PFSK-1 (cell line): ENCODE measurements around the gene TIMP3.

Source experiments
- FOXP2 ChIP-seq: optimal IDR thresholded peaks from 2 replicates; pipeline ENCODE3; 2011; ENCODE audit warnings: borderline replicate concordance, control low read depth, inconsistent platforms; ENCODE audit not compliant: insufficient read depth; ENCODE audit errors: extremely low read length, extremely low read depth
- POLR2AphosphoS5 ChIP-seq: IDR thresholded peaks from 2 replicates; pipeline ENCODE4 v1.6.1; 2012; ENCODE audit warnings: low read depth, mild to moderate bottlenecking, control low read depth, low read length, moderate library complexity
- REST ChIP-seq, 2 experiments: IDR thresholded peaks; 2 replicates each; pipeline versions ENCODE4 v1.6.1 to v1.8.0; 2011 to 2012; ENCODE audit warnings: low read depth in 2 of 2, low read length in 2 of 2, control low read depth in 1 of 2, inconsistent platforms in 1 of 2, mild to moderate bottlenecking in 1 of 2, moderate library complexity in 1 of 2; ENCODE audit not compliant: insufficient read depth in 1 of 2
- SIN3A ChIP-seq: IDR thresholded peaks from 2 replicates; pipeline ENCODE4 v1.6.1; 2012; ENCODE audit warnings: mild to moderate bottlenecking, low read length, moderate library complexity, borderline replicate concordance; ENCODE audit not compliant: insufficient read depth
- TAF1 ChIP-seq: IDR thresholded peaks from 2 replicates; pipeline ENCODE4 v1.6.1; 2012; ENCODE audit warnings: low read length, control low read depth, borderline replicate concordance; ENCODE audit not compliant: insufficient read depth

Gene TIMP3

GRCh38 chr22:32815943-32816342, 14.4 kb downstream of the TIMP3 start:
- TF ChIP-seq FOXP2 = no peak
- no peak for TF ChIP-seq POLR2AphosphoS5
- no peak for TF ChIP-seq TAF1
- no peak for TF ChIP-seq SIN3A
- no peak for TF ChIP-seq REST (IDR thresholded peaks at IDR 0.05; ENCODE audit: insufficient read depth in 1 of 2, low read depth in 2 of 2, low read length in 2 of 2)

- no peak for TF ChIP-seq REST (IDR thresholded peaks at IDR 0.05; ENCODE audit: insufficient read depth in 1 of 2, low read depth in 2 of 2, low read length in 2 of 2)
- no peak for TF ChIP-seq SIN3A
- no peak for TF ChIP-seq FOXP2
Measured at GRCh38 chr22:32817137-32817730, 15.7 kb downstream of the TIMP3 start.

- TF ChIP-seq POLR2AphosphoS5 (no peak), REST (IDR thresholded peaks at IDR 0.05; ENCODE audit: insufficient read depth in 1 of 2, low read depth in 2 of 2, low read length in 2 of 2) (no peak), SIN3A (no peak), FOXP2 (no peak), TAF1 (no peak)
Measured at GRCh38 chr22:32818446-32819115, 17.1 kb downstream of the TIMP3 start.

GRCh38 chr22:32819120-32819519, 17.6 kb downstream of the TIMP3 start:
- TF ChIP-seq SIN3A (no peak), REST (IDR thresholded peaks at IDR 0.05; ENCODE audit: insufficient read depth in 1 of 2, low read depth in 2 of 2, low read length in 2 of 2) (no peak), FOXP2 (no peak)
